ENCODE measurements around the gene C22orf23.

DNA sequence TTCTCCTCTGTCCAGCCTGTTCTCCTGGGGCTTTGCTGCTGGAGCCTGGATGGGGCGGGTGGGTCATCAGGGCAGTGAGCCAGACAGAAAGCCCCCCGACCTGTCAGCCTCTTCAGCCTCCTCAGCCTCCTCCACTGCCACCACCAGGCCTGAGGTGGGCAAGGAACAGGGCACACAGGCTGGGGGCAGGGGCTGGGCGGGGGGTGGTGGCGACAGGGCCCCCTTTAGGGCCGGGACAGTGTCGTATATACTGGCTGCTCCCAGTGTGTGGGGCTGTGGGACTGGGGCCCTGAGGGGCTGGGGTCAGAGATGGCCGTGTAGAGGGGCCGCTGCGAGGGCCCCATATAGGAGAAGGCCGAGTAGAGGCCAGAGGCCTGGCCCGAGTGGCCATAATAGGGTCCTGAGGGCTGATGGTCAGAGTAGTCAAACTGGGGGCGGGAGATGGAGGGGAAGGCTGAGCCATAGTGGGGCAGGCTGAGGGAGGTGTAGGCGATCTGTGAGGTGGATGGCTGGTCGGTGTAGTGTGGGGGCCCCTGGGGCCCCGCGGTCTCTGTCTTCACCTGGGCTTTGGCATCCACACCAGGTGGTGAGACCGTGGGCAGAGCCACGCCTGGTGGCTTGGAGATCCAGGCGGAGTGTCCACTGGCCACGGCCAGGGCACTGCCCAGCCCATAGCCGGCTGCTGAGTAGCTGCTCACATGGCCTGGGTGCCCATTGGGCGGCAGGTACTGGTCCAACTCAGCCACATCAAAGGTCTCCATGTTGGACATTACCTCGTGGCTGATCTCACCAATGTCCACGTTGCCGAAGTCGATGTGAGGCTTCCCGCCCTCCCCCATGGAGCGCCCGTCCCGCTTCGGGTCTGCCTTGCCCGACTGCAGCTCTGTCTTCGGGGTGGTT is 20.1 kb upstream of the C22orf23 start:
- TF ChIP-seq POLR2A (IDR thresholded peaks at IDR 0.05), result no peak
- TF ChIP-seq CTCF (IDR thresholded peaks at IDR 0.05), result no peak
